Spleen (tissue), 7 donors: ENCODE data around the gene STX8.

Experiments used
- POLR2AphosphoS5 ChIP-seq, 3 donors: sonication (generic); formaldehyde crosslinking; IDR thresholded peaks; one replicate each; pipeline ENCODE4 v1.5.1; 2017; ENCODE audit warnings: antibody characterized with exemption in 3 of 3
- TF ChIP-seq, protein P1 (sequence below), 11 experiments: fragments of 200-600 bp in 7 of 11; fragments of 450-650 bp in 4 of 11; sonication (generic) in 4 of 11; IDR thresholded peaks in 8 of 11; conservative IDR thresholded peaks in 3 of 11; 1 replicate in 7 of 11; 2 replicates in 4 of 11; pipeline versions ENCODE4 v1.4.0 to v1.8.0; 2016 to 2021; ENCODE audit warnings: antibody characterized with exemption in 11 of 11, inconsistent platforms in 4 of 11, mild to moderate bottlenecking in 1 of 11
- donor health status: DM: no; HTN: no; CAD: no; lungs with moderate emphysema.
- donor health status: DM: no; HTN: no; CAD: no.
- donor health status: DM: no; HTN: no; CAD: no.

GRCh38 chr17:9233761-9234160, 341.9 kb downstream of the STX8 start:
- TF ChIP-seq, protein P1, sequence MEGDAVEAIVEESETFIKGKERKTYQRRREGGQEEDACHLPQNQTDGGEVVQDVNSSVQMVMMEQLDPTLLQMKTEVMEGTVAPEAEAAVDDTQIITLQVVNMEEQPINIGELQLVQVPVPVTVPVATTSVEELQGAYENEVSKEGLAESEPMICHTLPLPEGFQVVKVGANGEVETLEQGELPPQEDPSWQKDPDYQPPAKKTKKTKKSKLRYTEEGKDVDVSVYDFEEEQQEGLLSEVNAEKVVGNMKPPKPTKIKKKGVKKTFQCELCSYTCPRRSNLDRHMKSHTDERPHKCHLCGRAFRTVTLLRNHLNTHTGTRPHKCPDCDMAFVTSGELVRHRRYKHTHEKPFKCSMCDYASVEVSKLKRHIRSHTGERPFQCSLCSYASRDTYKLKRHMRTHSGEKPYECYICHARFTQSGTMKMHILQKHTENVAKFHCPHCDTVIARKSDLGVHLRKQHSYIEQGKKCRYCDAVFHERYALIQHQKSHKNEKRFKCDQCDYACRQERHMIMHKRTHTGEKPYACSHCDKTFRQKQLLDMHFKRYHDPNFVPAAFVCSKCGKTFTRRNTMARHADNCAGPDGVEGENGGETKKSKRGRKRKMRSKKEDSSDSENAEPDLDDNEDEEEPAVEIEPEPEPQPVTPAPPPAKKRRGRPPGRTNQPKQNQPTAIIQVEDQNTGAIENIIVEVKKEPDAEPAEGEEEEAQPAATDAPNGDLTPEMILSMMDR (IDR thresholded peaks at IDR 0.05 in 8 of 11, conservative IDR thresholded peaks at IDR 0.05 in 3 of 11): no peak
- no peak for TF ChIP-seq POLR2AphosphoS5 (IDR thresholded peaks at IDR 0.05)
